H9 (cell line): ENCODE measurements around the gene DCTN3. TPM values are rescaled to one million over a fixed set of nuclear protein-coding genes. Genes with fewer than 3 reads are reported as not detected.

ENCODE experiments used
- DNase-seq: peaks from one replicate; pipeline ENCODE4 v3.0.0-alpha.2; 2017
- H2AFZ ChIP-seq: one replicate; pipeline ENCODE4 v1.6.1; 2013; ENCODE audit warnings: mild to moderate bottlenecking, low read length, control low read depth, moderate library complexity
- H2AK5ac ChIP-seq: 2 replicates; pipeline ENCODE4 v1.6.1; 2013; ENCODE audit warnings: low read length, control low read depth, mixed read lengths; ENCODE audit not compliant: insufficient read length
- H2BK120ac ChIP-seq: one replicate; pipeline ENCODE4 v1.6.1; 2013; ENCODE audit warnings: low read depth, mild to moderate bottlenecking, low read length, control low read depth, inconsistent platforms; ENCODE audit not compliant: poor library complexity, severe bottlenecking
- H2BK12ac ChIP-seq: 2 replicates; pipeline ENCODE4 v1.6.1; 2013; ENCODE audit warnings: low read length, control low read depth, mixed read lengths, low read depth; ENCODE audit not compliant: insufficient read length
- H2BK15ac ChIP-seq: 2 replicates; pipeline ENCODE4 v1.6.1; 2013; ENCODE audit warnings: low read depth, low read length, control low read depth
- H2BK20ac ChIP-seq: one replicate; pipeline ENCODE4 v1.6.1; 2013; ENCODE audit warnings: low read depth, mild to moderate bottlenecking, low read length, control low read depth, inconsistent platforms; ENCODE audit not compliant: poor library complexity, severe bottlenecking
- H2BK5ac ChIP-seq: 2 replicates; pipeline ENCODE4 v1.6.1; 2013; ENCODE audit warnings: low read length, control low read depth, mixed read lengths; ENCODE audit not compliant: insufficient read length
- H3K14ac ChIP-seq: 2 replicates; pipeline ENCODE4 v1.6.1; 2013; ENCODE audit warnings: low read length, control low read depth; ENCODE audit not compliant: insufficient read depth
- H3K18ac ChIP-seq: 2 replicates; pipeline ENCODE4 v1.6.1; 2013; ENCODE audit warnings: low read depth, mild to moderate bottlenecking, mixed read lengths, low read length, control low read depth; ENCODE audit not compliant: insufficient read length
- H3K23ac ChIP-seq: 2 replicates; pipeline ENCODE4 v1.6.1; 2013; ENCODE audit warnings: low read length, control low read depth, mixed read lengths, low read depth; ENCODE audit not compliant: insufficient read length
- H3K23me2 ChIP-seq: 2 replicates; pipeline ENCODE4 v1.6.1; 2013; ENCODE audit warnings: low read depth, mild to moderate bottlenecking, mixed read lengths, low read length, control low read depth; ENCODE audit not compliant: insufficient read length, poor library complexity, severe bottlenecking
- H3K27ac ChIP-seq: 2 replicates; pipeline ENCODE4 v1.5.1; 2013; ENCODE audit warnings: low read length, control low read depth, mixed read lengths, low read depth; ENCODE audit not compliant: insufficient read length
- H3K27me3 ChIP-seq: 2 replicates; pipeline ENCODE4 v1.6.1; 2013; ENCODE audit warnings: low read length, control low read depth, inconsistent platforms; ENCODE audit not compliant: insufficient read depth
- H3K4ac ChIP-seq: 2 replicates; pipeline ENCODE4 v1.6.1; 2013; ENCODE audit warnings: low read depth, mild to moderate bottlenecking, control low read depth, inconsistent platforms, low read length, moderate library complexity
- H3K4me1 ChIP-seq: 2 replicates; pipeline ENCODE4 v1.6.1; 2013; ENCODE audit warnings: low read length, control low read depth, inconsistent platforms; ENCODE audit not compliant: insufficient read depth
- H3K4me2 ChIP-seq: 2 replicates; pipeline ENCODE4 v1.6.1; 2013; ENCODE audit warnings: low read length, control low read depth, mixed read lengths; ENCODE audit not compliant: insufficient read length, insufficient read depth
- H3K56ac ChIP-seq: 2 replicates; pipeline ENCODE4 v1.6.1; 2013; ENCODE audit warnings: low read depth, mild to moderate bottlenecking, mixed read lengths, low read length, control low read depth; ENCODE audit not compliant: insufficient read length
- H3K79me1 ChIP-seq: 2 replicates; pipeline ENCODE4 v1.6.1; 2013; ENCODE audit warnings: low read depth, mild to moderate bottlenecking, moderate library complexity, low read length, control low read depth, inconsistent platforms; ENCODE audit not compliant: insufficient read depth, poor library complexity, severe bottlenecking
- H3K79me2 ChIP-seq: 2 replicates; pipeline ENCODE4 v1.6.1; 2013; ENCODE audit warnings: low read length, control low read depth, inconsistent platforms; ENCODE audit not compliant: insufficient read depth
- H3K9ac ChIP-seq: 2 replicates; pipeline ENCODE4 v1.6.1; 2013; ENCODE audit warnings: low read length, control low read depth, mixed read lengths; ENCODE audit not compliant: insufficient read length; ENCODE audit errors: extremely low read depth
- H3K9me3 ChIP-seq: one replicate; pipeline ENCODE4 v1.6.1; 2013; ENCODE audit warnings: low read depth, low read length, inconsistent platforms; ENCODE audit not compliant: control insufficient read depth
- H3T11ph ChIP-seq: one replicate; pipeline ENCODE4 v1.6.1; 2013; ENCODE audit warnings: mild to moderate bottlenecking, low read length, control low read depth, inconsistent platforms
- H4K20me1 ChIP-seq: one replicate; pipeline ENCODE4 v1.6.1; 2013; ENCODE audit not compliant: control insufficient read depth, insufficient read length, insufficient read depth
- H4K5ac ChIP-seq: 2 replicates; pipeline ENCODE4 v1.6.1; 2013; ENCODE audit warnings: low read depth, mild to moderate bottlenecking, mixed read lengths, low read length, control low read depth; ENCODE audit not compliant: insufficient read length
- H4K8ac ChIP-seq: replicated peaks from 2 replicates; pipeline ENCODE4 v1.6.1; 2013; ENCODE audit warnings: low read length, control low read depth, mixed read lengths, low read depth; ENCODE audit not compliant: insufficient read length
- H4K91ac ChIP-seq: 2 replicates; pipeline ENCODE4 v1.6.1; 2013; ENCODE audit warnings: low read depth, mild to moderate bottlenecking, moderate library complexity, mixed read lengths, low read length, control low read depth; ENCODE audit not compliant: insufficient read length
- H3K27ac Mint-ChIP-seq, 3 experiments: 2 replicates in 2 of 3; 3 replicates in 1 of 3; pipeline ENCODE4 v1.8.0; 2020 to 2021; ENCODE audit warnings: mixed read lengths in 3 of 3, mild to moderate bottlenecking in 1 of 3, moderate library complexity in 1 of 3
- H3K27me3 Mint-ChIP-seq: 2 replicates; pipeline ENCODE4 v1.8.0; 2021; ENCODE audit warnings: low read depth, mild to moderate bottlenecking, moderate library complexity, mixed read lengths
- H3K36me3 Mint-ChIP-seq, 3 experiments: 2 replicates in 2 of 3; 3 replicates in 1 of 3; pipeline ENCODE4 v1.8.0; 2020 to 2021; ENCODE audit warnings: low read depth in 3 of 3, mixed read lengths in 3 of 3; ENCODE audit not compliant: insufficient read depth in 1 of 3
- H3K4me1 Mint-ChIP-seq, 2 experiments: 2 replicates each; pipeline ENCODE4 v1.8.0; 2020; ENCODE audit warnings: mixed read lengths in 2 of 2
- H3K4me3 Mint-ChIP-seq, 2 experiments: 2 replicates in 1 of 2; 3 replicates in 1 of 2; pipeline ENCODE4 v1.8.0; 2020 to 2021; ENCODE audit warnings: mild to moderate bottlenecking in 2 of 2, mixed read lengths in 2 of 2, moderate library complexity in 1 of 2
- H3K9me3 Mint-ChIP-seq, 2 experiments: 2 replicates in 1 of 2; 3 replicates in 1 of 2; pipeline ENCODE4 v1.8.0; 2020; ENCODE audit warnings: mild to moderate bottlenecking in 2 of 2, mixed read lengths in 2 of 2, moderate library complexity in 1 of 2
- WGBS: extraction: QIAGEN DNeasy Blood & Tissue Kit; methylation state at CpG from one replicate; pipeline ENCODE4 v1.1.7; 2013; ENCODE audit warnings: missing lambda C conversion rate, low lambda C conversion rate, mixed read lengths; ENCODE audit not compliant: insufficient read length; ENCODE audit errors: extremely low coverage; 5-methylcytosine and 5-hydroxymethylcytosine counted together
- total RNA-seq: library from RNA; stranded (reverse); gene quantifications from 2 replicates; pipeline ENCODE4 v1.2.1, GENCODE V29; 2021
- TF ChIP-seq, protein P1 (sequence below): fragments of 200-600 bp; sonication (generic); conservative IDR thresholded peaks from 3 replicates; pipeline ENCODE4 v1.8.0; 2021; ENCODE audit warnings: antibody characterized with exemption, mild to moderate bottlenecking

Gene DCTN3
- total RNA-seq, 1 experiment from 2014 or later: 40.0 TPM

DNA sequence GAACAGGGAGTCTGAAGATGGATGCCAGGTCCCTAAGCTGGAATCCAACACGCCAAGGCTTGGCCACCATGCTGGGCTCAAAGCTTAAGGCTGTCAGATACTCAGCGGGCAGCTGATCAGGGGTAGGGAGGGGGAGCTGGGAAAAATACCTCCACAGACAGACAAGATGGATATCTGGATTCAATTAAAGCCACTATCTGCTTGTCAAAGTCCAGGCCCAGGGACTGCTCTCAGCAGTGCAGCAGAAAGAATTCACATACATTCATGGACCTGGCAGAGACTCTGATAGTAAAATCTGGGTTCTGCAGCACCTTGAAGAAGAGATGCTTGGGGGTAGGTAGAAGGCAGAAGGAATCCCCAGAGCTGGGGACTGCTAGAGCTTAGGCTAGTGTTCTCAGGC lies 5.2 kb downstream of the DCTN3 start:
- H3K27ac Mint-ChIP-seq: no peak overlapping the region

More for the DNA sequence above, 5.2 kb downstream of the DCTN3 start:
- no peak overlapping the region for H2BK120ac ChIP-seq
- no peak overlapping the region for H2AFZ ChIP-seq
- no peak for DNase-seq
- H3K4me3 Mint-ChIP-seq: no peak overlapping the region
- no peak overlapping the region for H2AK5ac ChIP-seq
- H3K27ac ChIP-seq: no peak overlapping the region
- H3K4me1 ChIP-seq: peaks cover 3% of the 10 kb centered on the region; the same call in 1 of the 2 replicates
- H3K4ac ChIP-seq: no peak overlapping the region
- no peak overlapping the region for H3K18ac ChIP-seq
- no peak overlapping the region for H3K23ac ChIP-seq
- H3T11ph ChIP-seq: no peak overlapping the region
- no peaks in the 10 kb centered on the region for H3K79me2 ChIP-seq
- no peaks in the 10 kb centered on the region for H3K9me3 Mint-ChIP-seq
- H4K91ac ChIP-seq: no peak overlapping the region
- H3K4me1 Mint-ChIP-seq: peaks cover 15 to 27% of the 10 kb centered on the region in 2 experiments
- no peak overlapping the region for H3K4me2 ChIP-seq
- H2BK20ac ChIP-seq: no peak overlapping the region
- no peaks in the 10 kb centered on the region for H3K79me1 ChIP-seq
- H3K36me3 Mint-ChIP-seq: 0 out of 7 replicates have a peak, but pooled peaks cover 0 to 1% (median 0%) of the 10 kb centered on the region in 3 experiments
- no peak overlapping the region for H3K9ac ChIP-seq
- no peak overlapping the region for H2BK12ac ChIP-seq
- H3K27me3 ChIP-seq: no peaks in the 10 kb centered on the region
- no peak overlapping the region for H3K14ac ChIP-seq
- no peak overlapping the region for H4K8ac ChIP-seq
- no peak overlapping the region for H2BK15ac ChIP-seq
- WGBS: no CpG with 5 or more reads among the region's 2 CpGs
- no peak overlapping the region for H3K56ac ChIP-seq
- no peaks in the 10 kb centered on the region for H4K20me1 ChIP-seq
- no peak overlapping the region for H2BK5ac ChIP-seq
- no peak overlapping the region for H4K5ac ChIP-seq
- H3K9me3 ChIP-seq: no peaks in the 10 kb centered on the region
- TF ChIP-seq, protein P1, sequence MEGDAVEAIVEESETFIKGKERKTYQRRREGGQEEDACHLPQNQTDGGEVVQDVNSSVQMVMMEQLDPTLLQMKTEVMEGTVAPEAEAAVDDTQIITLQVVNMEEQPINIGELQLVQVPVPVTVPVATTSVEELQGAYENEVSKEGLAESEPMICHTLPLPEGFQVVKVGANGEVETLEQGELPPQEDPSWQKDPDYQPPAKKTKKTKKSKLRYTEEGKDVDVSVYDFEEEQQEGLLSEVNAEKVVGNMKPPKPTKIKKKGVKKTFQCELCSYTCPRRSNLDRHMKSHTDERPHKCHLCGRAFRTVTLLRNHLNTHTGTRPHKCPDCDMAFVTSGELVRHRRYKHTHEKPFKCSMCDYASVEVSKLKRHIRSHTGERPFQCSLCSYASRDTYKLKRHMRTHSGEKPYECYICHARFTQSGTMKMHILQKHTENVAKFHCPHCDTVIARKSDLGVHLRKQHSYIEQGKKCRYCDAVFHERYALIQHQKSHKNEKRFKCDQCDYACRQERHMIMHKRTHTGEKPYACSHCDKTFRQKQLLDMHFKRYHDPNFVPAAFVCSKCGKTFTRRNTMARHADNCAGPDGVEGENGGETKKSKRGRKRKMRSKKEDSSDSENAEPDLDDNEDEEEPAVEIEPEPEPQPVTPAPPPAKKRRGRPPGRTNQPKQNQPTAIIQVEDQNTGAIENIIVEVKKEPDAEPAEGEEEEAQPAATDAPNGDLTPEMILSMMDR: no peak
- H3K23me2 ChIP-seq: peaks cover 18% of the 10 kb centered on the region
- H3K27me3 Mint-ChIP-seq: peaks cover 2% of the 10 kb centered on the region
